Activated CD8-positive, alpha-beta memory T cell treated with anti-CD3 and anti-CD28 coated beads, Interleukin-2, amount 50 U/mL, for 48 hours (primary cell): ENCODE data around the gene SERPIND1.
"Not testable (repeated sequence)": the region's sequence is repeated elsewhere in the genome, so short reads cannot be mapped to it uniquely, and the experiment has no call there.

Experiments
- DNase-seq: peaks from one replicate; pipeline ENCODE4 v3.0.0-alpha.2; 2020

The SERPIND1 gene

DNA sequence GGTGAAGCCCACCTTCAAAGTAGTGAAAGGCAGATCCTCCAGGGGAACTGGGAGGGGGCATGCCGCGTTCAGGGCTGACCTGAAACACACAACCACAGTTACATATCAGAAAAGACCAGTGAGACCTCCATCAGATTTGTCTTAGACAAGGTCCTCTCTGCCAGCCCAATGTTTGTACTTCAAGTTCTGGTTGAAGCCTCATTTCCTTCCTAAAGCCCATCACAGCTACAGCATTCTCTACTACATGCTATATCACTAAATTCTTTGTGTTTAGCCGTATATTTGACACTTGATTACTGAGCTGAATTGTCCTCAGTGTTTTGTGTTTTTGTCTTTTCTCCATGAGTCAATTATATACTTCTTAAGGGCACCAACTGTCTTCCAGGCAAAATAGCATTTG is 44.6 kb downstream of the SERPIND1 start:
- DNase-seq, result no peak

GRCh38 chr22:20819471-20819870 is 45.6 kb downstream of the SERPIND1 start:
- no peak for DNase-seq

- DNase-seq, result not testable (repeated sequence)
Measured at GRCh38 chr22:20821717-20822239, 47.9 kb downstream of the SERPIND1 start.

DNA sequence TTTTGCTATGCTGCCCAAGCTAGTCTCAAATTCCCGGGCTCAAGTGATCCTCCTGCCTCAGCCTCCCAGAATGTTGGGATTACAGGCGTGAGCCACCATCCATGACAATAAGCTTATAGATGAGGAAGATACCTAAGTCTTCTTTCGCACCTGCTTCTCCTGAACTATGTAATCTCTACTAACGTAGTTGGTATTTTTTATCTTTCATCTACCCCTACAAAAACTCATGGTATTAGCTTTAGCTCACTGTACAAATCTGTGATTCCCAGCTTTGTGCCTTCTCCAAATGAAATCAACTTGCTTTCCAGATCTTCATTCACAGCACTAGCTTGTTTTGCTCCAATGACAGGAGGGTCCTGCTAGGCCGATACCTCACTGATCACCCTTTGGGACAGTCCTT is 48.3 kb downstream of the SERPIND1 start:
- no peak for DNase-seq

- no peak for DNase-seq
Measured at GRCh38 chr22:20823264-20823663, 49.4 kb downstream of the SERPIND1 start.

- not testable (repeated sequence) for DNase-seq
Measured at GRCh38 chr22:20825216-20825615, 51.3 kb downstream of the SERPIND1 start.

GRCh38 chr22:20825624-20826023 is 51.7 kb downstream of the SERPIND1 start:
- no peak for DNase-seq

GRCh38 chr22:20826373-20827152 is 52.6 kb downstream of the SERPIND1 start:
- DNase-seq, result not testable (repeated sequence)

GRCh38 chr22:20829491-20830134 is 55.7 kb downstream of the SERPIND1 start:
- DNase-seq, result no peak

DNA sequence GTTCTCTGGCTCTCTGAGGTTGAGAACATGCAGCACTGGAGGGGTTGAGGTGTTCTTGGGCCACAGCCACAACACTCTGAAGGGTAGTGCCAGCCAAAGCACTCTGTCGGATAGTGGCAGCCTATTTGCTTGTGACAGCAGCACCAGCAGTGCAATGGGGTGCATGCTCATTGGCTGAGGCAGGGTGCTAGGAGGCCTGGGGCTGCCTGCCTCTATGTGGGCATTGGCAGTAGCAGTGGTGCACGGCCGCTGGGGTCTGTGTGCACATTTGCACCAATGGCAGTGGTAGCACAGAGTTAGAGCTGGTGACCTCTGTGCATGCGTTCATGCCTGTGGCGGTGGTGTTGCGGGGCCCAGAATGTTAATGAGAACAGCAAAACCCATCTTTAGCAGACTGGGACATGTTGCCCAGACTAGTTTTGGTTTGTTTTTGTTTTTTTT is 59.3 kb downstream of the SERPIND1 start:
- DNase-seq, result no peak

GRCh38 chr22:20834206-20834605 is 60.3 kb downstream of the SERPIND1 start:
- no peak for DNase-seq

DNA sequence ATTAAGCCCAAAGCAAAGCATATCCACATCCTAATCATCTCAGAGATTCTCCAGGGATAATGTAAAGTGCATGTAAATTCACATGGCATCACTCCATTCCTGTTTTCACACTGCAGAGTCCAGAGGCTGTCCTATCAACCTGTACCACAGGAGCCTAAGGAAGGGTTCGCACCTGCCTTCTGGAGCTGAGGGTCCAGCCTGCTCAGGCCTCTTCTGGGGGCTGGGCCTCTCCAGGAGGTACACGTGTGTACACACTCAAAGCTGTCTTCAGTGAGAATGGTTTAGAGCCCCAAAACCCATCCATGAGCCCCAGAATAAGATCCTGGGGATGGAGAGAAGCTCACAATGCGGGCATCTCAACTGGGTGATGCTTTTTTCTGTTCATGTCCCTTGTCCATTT is 60.8 kb downstream of the SERPIND1 start:
- no peak for DNase-seq
